Measurements from ENCODE around the gene JAG2. TPM values are rescaled to one million over a fixed set of nuclear protein-coding genes. Genes with fewer than 3 reads are reported as not detected.
A peak's percentile ranks its signal among the peaks of the same experiment; 100 is the strongest.

JAG2 gene
- total and polyA plus RNA-seq, 2 of the 4 experiments (the other 2 are of a cell fraction): 0.18 to 0.58 TPM

DNA sequence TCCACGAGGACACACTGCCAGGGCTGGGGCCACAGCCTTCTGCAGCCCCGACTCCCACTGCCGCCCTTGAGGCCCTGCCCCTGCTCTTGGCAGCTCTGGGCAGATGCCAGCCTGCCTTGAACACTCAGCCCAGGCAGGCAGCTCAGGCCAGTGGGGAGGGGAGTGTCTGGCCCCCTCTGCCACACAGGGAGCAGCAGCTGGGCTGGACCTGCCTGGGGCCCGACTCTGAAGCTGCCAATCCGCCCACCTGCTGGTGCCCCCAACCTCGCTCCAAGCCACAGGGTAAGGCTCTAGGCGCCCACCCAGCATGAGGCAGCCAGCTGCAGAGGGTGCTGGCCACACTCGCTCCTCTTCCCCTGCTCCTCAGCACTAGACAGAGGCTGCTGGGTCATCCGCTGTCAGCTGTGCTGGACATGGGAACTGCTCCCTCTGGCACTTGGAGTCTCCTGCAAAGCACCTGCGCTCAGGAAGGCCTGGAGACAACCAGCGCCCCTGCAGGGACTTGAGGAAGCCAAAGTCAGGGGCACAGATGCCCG lies 37.2 kb upstream of the JAG2 start:
- peaks cover 1% of the 10 kb centered on the region; the same call in 1 of the 2 replicates for H3K4me1 ChIP-seq (ENCODE audit: control insufficient read depth, insufficient read depth, low read length)
- no peak overlapping the region for H2AFZ ChIP-seq (replicated peaks; ENCODE audit: low read length, poor library complexity)
- H2BK20ac ChIP-seq (ENCODE audit: low read depth, low read length): no peak overlapping the region
- H2BK15ac ChIP-seq (ENCODE audit: low read depth, low read length): no peak overlapping the region
- H3K56ac ChIP-seq (ENCODE audit: extremely low read depth, insufficient read depth, low read length): no peak overlapping the region
- H3K9me3 ChIP-seq (ENCODE audit: control insufficient read depth, insufficient read depth, low read length): no peaks in the 10 kb centered on the region
- no peak overlapping the region for H4K8ac ChIP-seq (ENCODE audit: low read depth in 2 of 2, low read length in 2 of 2)
- in situ Hi-C loops (cut with MboI; ENCODE audit: low sequenced_read_pairs): no loop called here
- ChIA-PET POLR2A (ENCODE audit: unreplicated experiment) (no interaction called here), CTCF (no interaction called here)
- no peak overlapping the region for H3K27ac ChIP-seq (ENCODE audit: insufficient read depth, low read length)
- DNase-seq (no peak), ATAC-seq (ENCODE audit: low read depth) (no peak; the same call in 1 of the 2 replicates)
- H3K36me3 ChIP-seq (ENCODE audit: control insufficient read depth, insufficient read depth, low read length): peaks cover 7% of the 10 kb centered on the region
- H3K79me1 ChIP-seq (ENCODE audit: low read depth in 1 of 2, low read length in 2 of 2): no peaks in the 10 kb centered on the region
- no peak for TF ChIP-seq SMC3 (IDR thresholded peaks at IDR 0.05; ENCODE audit: low read depth, low read length)
- TF ChIP-seq BHLHE40 (IDR thresholded peaks at IDR 0.05; ENCODE audit: low read depth, low read length): no peak
- TF ChIP-seq MXI1 (IDR thresholded peaks at IDR 0.05; ENCODE audit: borderline replicate concordance, low read depth, low read length): no peak
- no peak for TF ChIP-seq RFX5 (IDR thresholded peaks at IDR 0.05; ENCODE audit: low read depth, low read length)
- no peak for TF ChIP-seq POLR2A (IDR thresholded peaks at IDR 0.05; ENCODE audit: low read depth, low read length)
- TF ChIP-seq MAFK (IDR thresholded peaks at IDR 0.05; ENCODE audit: low read depth, low read length): no peak
- TF ChIP-seq CHD1 (IDR thresholded peaks at IDR 0.05; ENCODE audit: low read depth, low read length): no peak
- TF ChIP-seq, protein P1, sequence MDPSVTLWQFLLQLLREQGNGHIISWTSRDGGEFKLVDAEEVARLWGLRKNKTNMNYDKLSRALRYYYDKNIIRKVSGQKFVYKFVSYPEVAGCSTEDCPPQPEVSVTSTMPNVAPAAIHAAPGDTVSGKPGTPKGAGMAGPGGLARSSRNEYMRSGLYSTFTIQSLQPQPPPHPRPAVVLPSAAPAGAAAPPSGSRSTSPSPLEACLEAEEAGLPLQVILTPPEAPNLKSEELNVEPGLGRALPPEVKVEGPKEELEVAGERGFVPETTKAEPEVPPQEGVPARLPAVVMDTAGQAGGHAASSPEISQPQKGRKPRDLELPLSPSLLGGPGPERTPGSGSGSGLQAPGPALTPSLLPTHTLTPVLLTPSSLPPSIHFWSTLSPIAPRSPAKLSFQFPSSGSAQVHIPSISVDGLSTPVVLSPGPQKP (IDR thresholded peaks at IDR 0.05; ENCODE audit: borderline replicate concordance, low read depth, low read length): no peak
- TF ChIP-seq, protein P2, sequence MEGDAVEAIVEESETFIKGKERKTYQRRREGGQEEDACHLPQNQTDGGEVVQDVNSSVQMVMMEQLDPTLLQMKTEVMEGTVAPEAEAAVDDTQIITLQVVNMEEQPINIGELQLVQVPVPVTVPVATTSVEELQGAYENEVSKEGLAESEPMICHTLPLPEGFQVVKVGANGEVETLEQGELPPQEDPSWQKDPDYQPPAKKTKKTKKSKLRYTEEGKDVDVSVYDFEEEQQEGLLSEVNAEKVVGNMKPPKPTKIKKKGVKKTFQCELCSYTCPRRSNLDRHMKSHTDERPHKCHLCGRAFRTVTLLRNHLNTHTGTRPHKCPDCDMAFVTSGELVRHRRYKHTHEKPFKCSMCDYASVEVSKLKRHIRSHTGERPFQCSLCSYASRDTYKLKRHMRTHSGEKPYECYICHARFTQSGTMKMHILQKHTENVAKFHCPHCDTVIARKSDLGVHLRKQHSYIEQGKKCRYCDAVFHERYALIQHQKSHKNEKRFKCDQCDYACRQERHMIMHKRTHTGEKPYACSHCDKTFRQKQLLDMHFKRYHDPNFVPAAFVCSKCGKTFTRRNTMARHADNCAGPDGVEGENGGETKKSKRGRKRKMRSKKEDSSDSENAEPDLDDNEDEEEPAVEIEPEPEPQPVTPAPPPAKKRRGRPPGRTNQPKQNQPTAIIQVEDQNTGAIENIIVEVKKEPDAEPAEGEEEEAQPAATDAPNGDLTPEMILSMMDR (conservative IDR thresholded peaks at IDR 0.05; ENCODE audit: low read depth, low read length): no peak
- no peak for TF ChIP-seq RCOR1 (IDR thresholded peaks at IDR 0.05; ENCODE audit: insufficient replicate concordance, low read length)
- no peak overlapping the region for H3K14ac ChIP-seq (replicated peaks; ENCODE audit: low read depth, low read length)
- no TSS peak for BruUV-seq (replicated peaks)
- no peak overlapping the region for H4K5ac ChIP-seq (ENCODE audit: low read depth, low read length)
- no peak overlapping the region for H3K4ac ChIP-seq (ENCODE audit: low read depth, low read length)
- no peak overlapping the region for H2BK5ac ChIP-seq (ENCODE audit: low read depth, low read length, poor library complexity, severe bottlenecking)
- no peak overlapping the region for H4K91ac ChIP-seq (ENCODE audit: insufficient read depth, low read depth, low read length)
- H2AK5ac ChIP-seq (ENCODE audit: low read depth, low read length): no peak overlapping the region
- dilution Hi-C loops (cut with HindIII; ENCODE audit: low sequenced_read_pairs, unreplicated experiment): no loop called here
- H3K4me3 ChIP-seq (ENCODE audit: insufficient read depth, low read depth, low read length): no peak overlapping the region
- no peak overlapping the region for H3K4me2 ChIP-seq (ENCODE audit: low read depth, low read length)
- no peak overlapping the region for H3K9ac ChIP-seq (ENCODE audit: low read depth, low read length)
- peaks cover 9% of the 10 kb centered on the region for H4K20me1 ChIP-seq (ENCODE audit: insufficient read depth, low read length)
- WGBS, 2 experiments (ENCODE audit: extremely low coverage in 2 of 2, insufficient read length in 1 of 2): 52% methylated on average over 6 of the region's 12 CpGs; no CpG with 5 or more reads in 1 of the 2 experiments
- no peaks in the 10 kb centered on the region for H3K9me1 ChIP-seq (ENCODE audit: insufficient read depth, low read length)
- H2AK9ac ChIP-seq (replicated peaks; ENCODE audit: low read depth, low read length, poor library complexity): peak overlapping the region; percentile 14
- intact Hi-C loops (cut with micrococcal nuclease): no loop called here
- H3K18ac ChIP-seq (ENCODE audit: low read depth, low read length): no peak overlapping the region
- H3K27me3 ChIP-seq (ENCODE audit: control insufficient read depth, insufficient read depth, low read length): no peaks in the 10 kb centered on the region; the same call in 1 of the 2 replicates
- no peak overlapping the region for H3K23ac ChIP-seq (ENCODE audit: low read depth, low read length)
- no peak overlapping the region for H2BK120ac ChIP-seq (ENCODE audit: low read depth, low read length)

Data from IMR-90 (cell line).